Smooth muscle cell (in vitro differentiated cells): ENCODE measurements around the gene CXCR1. TPM values are rescaled to one million over a fixed set of nuclear protein-coding genes. Genes with fewer than 3 reads are reported as not detected.
"Not testable (repeated sequence)": the region's sequence is repeated elsewhere in the genome, so short reads cannot be mapped to it uniquely, and the experiment has no call there.

ENCODE experiments used
- DNase-seq: peaks from one replicate; lab custom pipeline; 2025; ENCODE audit not compliant: unreplicated experiment; lab: John Stamatoyannopoulos, UW
- H2AFZ ChIP-seq: fragments of 200-600 bp; sonication (generic); 2 replicates; pipeline ENCODE4 v1.6.0; 2016; ENCODE audit warnings: antibody characterized with exemption, low read depth, mild to moderate bottlenecking
- H3F3A ChIP-seq: fragments of 200-600 bp; sonication (generic); 2 replicates; pipeline ENCODE4 v1.6.0; 2017; ENCODE audit warnings: antibody characterized with exemption, low read depth
- H3K27ac ChIP-seq: fragments of 200-600 bp; sonication (generic); 2 replicates; pipeline ENCODE4 v1.5.1; 2016; ENCODE audit warnings: low read depth, mild to moderate bottlenecking
- H3K27me3 ChIP-seq: fragments of 200-600 bp; sonication (generic); 2 replicates; pipeline ENCODE4 v1.6.1; 2016; ENCODE audit warnings: low read depth, mild to moderate bottlenecking
- H3K36me3 ChIP-seq: fragments of 200-600 bp; sonication (generic); 2 replicates; pipeline ENCODE4 v1.5.1; 2016; ENCODE audit warnings: low read depth
- H3K4me1 ChIP-seq: fragments of 200-600 bp; sonication (generic); 2 replicates; pipeline ENCODE4 v1.5.1; 2016; ENCODE audit warnings: low read depth
- H3K4me2 ChIP-seq: fragments of 200-600 bp; sonication (generic); 2 replicates; pipeline ENCODE4 v1.6.0; 2016; ENCODE audit warnings: mild to moderate bottlenecking
- H3K4me3 ChIP-seq: fragments of 200-600 bp; sonication (generic); 2 replicates; pipeline ENCODE4 v1.5.1; 2016; ENCODE audit warnings: mild to moderate bottlenecking
- H3K79me2 ChIP-seq: fragments of 200-600 bp; sonication (generic); 2 replicates; pipeline ENCODE4 v1.6.0; 2016; ENCODE audit warnings: low read depth, mild to moderate bottlenecking
- H3K9ac ChIP-seq: fragments of 200-600 bp; sonication (generic); 2 replicates; pipeline ENCODE4 v1.6.0; 2016; ENCODE audit warnings: low read depth
- H3K9me3 ChIP-seq: fragments of 200-600 bp; sonication (generic); replicated peaks from 2 replicates; pipeline ENCODE4 v1.5.1; 2016; ENCODE audit warnings: low read depth
- H4K20me1 ChIP-seq: fragments of 200-600 bp; sonication (generic); 2 replicates; pipeline ENCODE4 v1.6.0; 2016; ENCODE audit warnings: low read depth
- CTCF ChIP-seq: fragments of 200-600 bp; sonication (generic); IDR thresholded peaks from 2 replicates; pipeline ENCODE4 v1.5.1; 2017; ENCODE audit warnings: borderline replicate concordance, mild to moderate bottlenecking, antibody characterized with exemption; ENCODE audit not compliant: insufficient read depth, poor library complexity, severe bottlenecking
- WGBS: methylation state at CpG from one replicate; pipeline ENCODE4 v1.1.7; 2016; ENCODE audit warnings: low lambda C conversion rate; 5-methylcytosine and 5-hydroxymethylcytosine counted together
- polyA plus RNA-seq: library from polyadenylated mRNA; unstranded; fragments of >200 nt; fragmentation: Nextera tagmentation; extraction: Ambion mirVana; gene quantifications from 2 replicates; pipeline ENCODE4 v1.2.1, GENCODE V29; 2016
- total RNA-seq: library from RNA; depleted of rRNA; stranded (reverse); fragments of >200 nt; gene quantifications from 2 replicates; pipeline ENCODE4 v1.2.3, GENCODE V29; 2014

Gene CXCR1
- total and polyA plus RNA-seq, 2 experiments from 2014 or later = not detected

GRCh38 chr2:218125095-218125494 lies 41.7 kb downstream of the CXCR1 start:
- H4K20me1 ChIP-seq = no peaks in the 10 kb centered on the region
- no peaks in the 10 kb centered on the region for H3K79me2 ChIP-seq
- no peak overlapping the region for H3K4me3 ChIP-seq
- H3F3A ChIP-seq = no peaks in the 10 kb centered on the region
- no peak overlapping the region for H2AFZ ChIP-seq
- H3K27me3 ChIP-seq = no peaks in the 10 kb centered on the region
- no peak for DNase-seq
- no peak overlapping the region for H3K27ac ChIP-seq
- no peaks in the 10 kb centered on the region for H3K36me3 ChIP-seq
- H3K9me3 ChIP-seq = no peaks in the 10 kb centered on the region
- H3K4me2 ChIP-seq = no peak overlapping the region
- WGBS = 55% methylated on average over 4 of the region's 4 CpGs
- H3K9ac ChIP-seq = no peak overlapping the region
- peaks cover 9% of the 10 kb centered on the region for H3K4me1 ChIP-seq
- no peak for TF ChIP-seq CTCF

- Histone ChIP-seq H3K9ac (no peak overlapping the region), H3K4me1 (peaks cover 9% of the 10 kb centered on the region), H3K9me3 (no peaks in the 10 kb centered on the region), H3K79me2 (no peaks in the 10 kb centered on the region), H3K36me3 (no peaks in the 10 kb centered on the region), H3K4me3 (no peak overlapping the region), H3K27ac (no peak overlapping the region), H3K27me3 (no peaks in the 10 kb centered on the region), H3K4me2 (no peak overlapping the region), H3F3A (no peaks in the 10 kb centered on the region), H4K20me1 (no peaks in the 10 kb centered on the region), H2AFZ (no peak overlapping the region)
- no peak for TF ChIP-seq CTCF
- 56% methylated on average over 4 of the region's 4 CpGs for WGBS
- no peak for DNase-seq
Observed at GRCh38 chr2:218123986-218124385, 42.8 kb downstream of the CXCR1 start.

- H3K4me1 ChIP-seq, DNase-seq, H3K79me2 ChIP-seq, H3F3A ChIP-seq, H3K4me2 ChIP-seq, H3K27me3 ChIP-seq, H2AFZ ChIP-seq, H3K4me3 ChIP-seq, H3K9ac ChIP-seq, H3K9me3 ChIP-seq, H3K36me3 ChIP-seq, H4K20me1 ChIP-seq, H3K27ac ChIP-seq: not testable (repeated sequence)
Observed at GRCh38 chr2:218122286-218122685, 44.5 kb downstream of the CXCR1 start.

GRCh38 chr2:218121789-218122188 lies 45.0 kb downstream of the CXCR1 start:
- H2AFZ ChIP-seq, H3K36me3 ChIP-seq, H3K4me2 ChIP-seq, H3K4me1 ChIP-seq, H3F3A ChIP-seq, H3K9me3 ChIP-seq, H3K79me2 ChIP-seq, DNase-seq, H3K4me3 ChIP-seq, H3K27me3 ChIP-seq, H3K27ac ChIP-seq, H3K9ac ChIP-seq, H4K20me1 ChIP-seq: not testable (repeated sequence)
- WGBS = 92% methylated on average over 4 of the region's 4 CpGs

Other genes with a start within 250 kb of the CXCR1 start
- 61.5 and 67.7 TPM in 2 replicates for gene TNS1, start 164.0 kb downstream of the CXCR1 start, total RNA-seq
- gene TNS1, start 164.0 kb downstream of the CXCR1 start, polyA plus RNA-seq = 45.0 and 52.3 TPM in 2 replicates
- gene RUFY4, start 97.7 kb downstream of the CXCR1 start, total RNA-seq = not detected in 2 replicates
- 0.10 TPM in 1 of 2 replicates, not detected in the other for gene RUFY4, start 97.7 kb downstream of the CXCR1 start, polyA plus RNA-seq
- gene CXCR2, start 40.9 kb downstream of the CXCR1 start, total RNA-seq = not detected in 2 replicates
- gene CXCR2, start 40.9 kb downstream of the CXCR1 start, polyA plus RNA-seq = 0.24 TPM in 1 of 2 replicates, not detected in the other
- gene ARPC2, start 50.2 kb upstream of the CXCR1 start, total RNA-seq = 645 and 653 TPM in 2 replicates
- gene ARPC2, start 50.2 kb upstream of the CXCR1 start, polyA plus RNA-seq = 858 and 872 TPM in 2 replicates
- 0.94 and 1.3 TPM in 2 replicates for gene GPBAR1, start 94.1 kb upstream of the CXCR1 start, total RNA-seq
- gene GPBAR1, start 94.1 kb upstream of the CXCR1 start, polyA plus RNA-seq = 1.6 and 2.6 TPM in 2 replicates
- gene AAMP, start 103.2 kb upstream of the CXCR1 start, total RNA-seq = 58.9 and 71.5 TPM in 2 replicates
- 95.8 and 135 TPM in 2 replicates for gene AAMP, start 103.2 kb upstream of the CXCR1 start, polyA plus RNA-seq
- 26.1 and 42.0 TPM in 2 replicates for gene PNKD, start 103.6 kb upstream of the CXCR1 start, total RNA-seq
- gene PNKD, start 103.6 kb upstream of the CXCR1 start, polyA plus RNA-seq = 109 and 126 TPM in 2 replicates
- 109 TPM in 2 replicates for gene TMBIM1, start 125.5 kb upstream of the CXCR1 start, total RNA-seq
- gene TMBIM1, start 125.5 kb upstream of the CXCR1 start, polyA plus RNA-seq = 121 and 172 TPM in 2 replicates
- not detected in 2 replicates for gene CATIP, start 189.9 kb upstream of the CXCR1 start, total RNA-seq
- gene CATIP, start 189.9 kb upstream of the CXCR1 start, polyA plus RNA-seq = 0.18 and 0.25 TPM in 2 replicates
- gene SLC11A1, start 215.3 kb upstream of the CXCR1 start, total RNA-seq = 0.31 TPM in 1 of 2 replicates, not detected in the other
- 0.14 and 0.38 TPM in 2 replicates for gene SLC11A1, start 215.3 kb upstream of the CXCR1 start, polyA plus RNA-seq
- 62.5 and 70.9 TPM in 2 replicates for gene CTDSP1, start 232.9 kb upstream of the CXCR1 start, total RNA-seq
- 18.7 and 20.3 TPM in 2 replicates for gene CTDSP1, start 232.9 kb upstream of the CXCR1 start, polyA plus RNA-seq